Ramos (cell line): Measurements from ENCODE around the gene BCAR3.

Source experiments
- in situ Hi-C: fragments of 300-500 bp; cut with MboI; formaldehyde crosslinking; loops from one replicate; pipeline ENCODE4 v1.14.3; 2022; ENCODE audit warnings: low sequenced_read_pairs; ENCODE audit not compliant: unreplicated experiment

Gene BCAR3

DNA sequence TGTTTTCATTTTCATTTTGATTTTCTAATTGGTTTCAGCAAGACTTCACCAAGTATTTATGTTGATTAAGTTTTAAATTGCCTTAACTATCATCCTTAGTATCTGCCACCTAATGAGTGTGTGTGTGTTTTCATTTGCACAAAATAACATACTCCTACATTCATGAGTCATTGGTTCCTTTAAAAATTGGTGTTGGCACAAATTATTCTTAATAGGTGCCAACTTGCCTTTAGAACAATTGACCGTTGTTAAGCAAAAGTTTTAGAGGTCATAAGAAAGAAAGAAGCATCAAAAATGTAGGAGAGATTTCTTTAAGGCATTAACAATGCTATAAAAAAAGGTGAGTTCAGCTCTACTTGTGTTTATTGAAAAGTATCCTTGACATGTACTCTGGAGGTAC, 156.2 kb downstream of the BCAR3 start:
- in situ Hi-C loops = no loop called here

DNA sequence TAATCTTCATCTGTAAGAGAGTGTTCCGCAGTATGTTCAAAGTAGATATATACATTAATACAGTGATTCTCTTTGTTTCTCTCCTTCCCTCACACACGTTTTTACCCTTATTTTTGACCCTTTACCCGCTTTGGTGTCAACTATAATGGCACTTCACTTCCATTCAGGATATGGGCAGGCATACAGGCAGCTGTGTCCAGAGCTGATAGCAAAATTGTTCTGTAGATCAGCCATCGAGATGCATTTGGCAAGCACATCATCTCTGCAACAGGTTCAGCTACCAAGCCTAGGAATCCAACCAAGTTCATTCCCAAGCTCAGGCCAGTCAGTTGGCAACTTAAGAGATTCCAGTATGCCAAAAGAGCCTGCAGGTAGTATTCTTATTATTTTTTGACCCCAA, 158.9 kb downstream of the BCAR3 start:
- in situ Hi-C loops = no loop called here

DNA sequence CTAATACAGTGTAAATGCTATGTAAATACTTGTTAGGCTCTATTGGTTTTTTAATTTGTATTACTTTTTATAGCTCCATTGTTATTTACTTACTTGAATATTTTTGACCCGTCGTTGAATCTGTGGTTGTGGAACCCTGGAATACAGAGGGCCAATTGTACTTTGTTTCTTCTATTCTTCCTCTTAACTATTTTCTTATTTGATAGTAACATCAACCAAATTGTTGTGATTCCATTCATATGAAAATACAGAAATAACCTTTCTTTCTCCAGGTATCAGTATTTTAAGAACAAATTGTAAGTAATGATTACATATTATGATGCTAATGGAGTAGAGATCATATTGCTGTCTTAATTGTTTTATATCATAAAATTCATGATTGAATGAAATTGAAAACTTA, 160.0 kb downstream of the BCAR3 start:
- in situ Hi-C loops = no loop called here

DNA sequence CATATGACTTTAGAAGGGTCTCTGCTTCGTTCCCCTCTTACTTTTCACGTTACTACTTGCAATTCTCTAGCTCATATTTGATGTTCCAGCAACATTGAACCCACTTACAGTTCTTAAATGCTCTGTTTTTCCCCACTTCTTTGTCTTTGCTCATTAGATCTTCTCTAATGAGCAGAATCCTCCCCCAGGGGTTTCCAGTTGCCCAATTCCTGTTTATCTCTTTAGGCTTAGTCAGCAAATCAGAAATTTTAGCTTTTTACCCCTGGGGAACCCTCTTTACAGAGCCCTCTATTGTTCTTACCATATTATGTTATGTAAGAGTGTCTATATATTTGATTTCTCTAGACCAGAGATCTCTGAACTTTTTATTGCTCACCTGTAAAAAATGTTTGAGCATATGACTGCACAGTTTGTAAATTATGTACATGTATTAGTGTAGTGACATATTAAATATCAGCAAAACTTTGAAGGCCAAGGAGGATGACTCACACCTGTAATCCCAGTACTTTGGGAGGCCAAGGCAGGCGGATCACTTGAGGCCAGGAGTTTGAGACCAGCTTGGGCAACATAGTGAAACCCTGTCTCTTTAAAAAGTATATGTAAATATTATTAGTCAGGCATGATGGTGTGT, 162.3 kb downstream of the BCAR3 start:
- in situ Hi-C loops = no loop called here

DNA sequence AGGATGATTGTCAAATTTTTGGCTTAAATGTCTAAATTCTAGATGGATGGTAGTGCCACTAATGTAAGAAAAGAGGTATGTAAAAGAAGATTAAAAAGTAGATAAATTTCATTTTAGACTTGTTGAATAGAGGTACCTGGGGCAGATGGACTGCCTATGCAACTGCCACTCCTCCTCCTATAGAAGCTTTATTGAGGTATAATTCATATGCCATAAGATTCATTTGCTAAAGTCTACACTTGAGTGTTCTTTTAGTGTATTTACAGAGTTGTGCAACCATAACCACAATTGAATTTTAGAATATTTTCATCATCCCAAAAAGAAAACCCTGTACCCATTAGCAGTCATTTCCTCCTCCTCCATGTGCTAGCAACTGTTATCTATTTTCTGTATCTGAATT, 163.1 kb downstream of the BCAR3 start:
- in situ Hi-C loops = no loop called here

DNA sequence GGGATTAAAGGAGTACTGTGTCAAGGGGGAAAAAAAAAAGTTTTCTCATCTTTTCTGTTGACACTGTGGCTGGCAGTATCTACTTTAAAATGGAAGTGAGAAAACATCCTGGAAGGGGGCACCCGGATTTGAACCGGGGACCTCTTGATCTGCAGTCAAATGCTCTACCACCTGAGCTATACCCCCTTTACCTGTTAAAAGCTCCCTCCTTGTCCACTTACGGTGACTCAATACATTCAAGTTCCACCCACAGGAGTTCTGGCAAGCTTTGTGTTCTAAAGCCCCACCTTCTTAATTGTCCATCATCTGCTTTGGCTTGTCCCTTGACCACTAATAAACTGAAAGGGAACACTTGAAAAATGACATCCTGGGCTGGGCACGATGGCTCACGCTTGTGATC, 165.5 kb downstream of the BCAR3 start:
- in situ Hi-C loops = no loop called here
